ENCODE measurements around the gene CCR8.
A peak's percentile ranks its signal among the peaks of the same experiment; 100 is the strongest.

CCR8 gene

GRCh38 chr3:39286771-39287170, 42.7 kb upstream of the CCR8 start:
- no peak overlapping the region for H3K27ac ChIP-seq
- TF ChIP-seq CTCF (IDR thresholded peaks at IDR 0.05) (no peak), ZFX (IDR thresholded peaks at IDR 0.05; ENCODE audit: borderline replicate concordance) (no peak)

- H3K27ac ChIP-seq = no peak overlapping the region
- TF ChIP-seq CTCF (IDR thresholded peaks at IDR 0.05) (no peak), ZFX (IDR thresholded peaks at IDR 0.05; ENCODE audit: borderline replicate concordance) (no peak)
Measured at GRCh38 chr3:39287216-39288164, 42.0 kb upstream of the CCR8 start.

DNA sequence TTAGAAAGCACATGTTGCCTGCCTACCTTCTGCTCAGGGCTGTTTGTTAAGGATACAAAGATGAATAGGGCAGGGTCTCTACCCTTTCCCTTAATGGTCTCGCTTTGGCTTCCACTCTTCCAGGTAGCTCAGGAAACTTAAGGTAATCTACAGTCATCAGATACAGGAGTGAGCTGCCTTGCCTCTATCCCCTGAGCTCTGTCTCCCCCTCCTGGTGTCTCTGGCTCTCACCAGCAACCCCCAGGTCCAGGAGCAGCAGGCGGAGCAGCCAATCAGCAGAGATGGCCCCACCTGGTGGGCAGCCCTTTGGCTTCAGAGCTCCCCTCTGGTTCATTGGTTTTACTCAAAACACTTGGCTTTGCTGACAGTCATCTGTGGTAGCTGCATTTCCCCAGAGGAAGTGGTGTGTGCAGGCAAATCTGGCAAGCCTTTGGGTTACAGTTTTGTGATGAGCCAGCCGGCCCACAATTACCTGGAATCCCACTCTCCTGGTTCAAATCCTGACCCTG, 41.2 kb upstream of the CCR8 start:
- no peak overlapping the region for H3K27ac ChIP-seq
- TF ChIP-seq CTCF (IDR thresholded peaks at IDR 0.05) (peak; percentile 93), ZFX (IDR thresholded peaks at IDR 0.05; ENCODE audit: borderline replicate concordance) (no peak)

GRCh38 chr3:39289107-39289506, 40.4 kb upstream of the CCR8 start:
- H3K27ac ChIP-seq = no peak overlapping the region
- TF ChIP-seq CTCF (IDR thresholded peaks at IDR 0.05) = no peak
- no peak for TF ChIP-seq ZFX (IDR thresholded peaks at IDR 0.05; ENCODE audit: borderline replicate concordance)

DNA sequence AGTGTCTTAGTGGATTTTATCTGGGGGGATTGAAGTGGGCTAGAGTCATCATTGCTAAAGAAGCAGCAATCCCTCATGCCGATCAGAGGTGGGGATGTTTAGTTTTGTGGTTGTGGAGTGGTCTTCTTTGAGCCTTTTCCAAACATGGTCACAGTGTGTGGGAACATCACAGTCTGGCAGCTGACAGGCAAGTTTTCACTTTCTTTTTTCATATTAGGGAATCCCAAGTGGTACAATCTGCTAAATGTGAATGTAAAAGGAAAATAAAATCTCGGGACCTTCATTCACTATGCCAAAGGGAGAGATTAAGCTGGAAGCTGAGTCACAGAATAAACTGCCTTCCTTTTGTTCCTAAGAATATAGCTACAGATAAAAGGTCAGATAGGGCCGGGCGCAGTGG, 39.3 kb upstream of the CCR8 start:
- no peak for TF ChIP-seq ZFX (IDR thresholded peaks at IDR 0.05; ENCODE audit: borderline replicate concordance)
- TF ChIP-seq CTCF (IDR thresholded peaks at IDR 0.05) = no peak
- no peak overlapping the region for H3K27ac ChIP-seq

GRCh38 chr3:39291903-39292329, 37.6 kb upstream of the CCR8 start:
- no peak overlapping the region for H3K27ac ChIP-seq
- peak; percentile 95 for TF ChIP-seq CTCF (IDR thresholded peaks at IDR 0.05)
- no peak for TF ChIP-seq ZFX (IDR thresholded peaks at IDR 0.05; ENCODE audit: borderline replicate concordance)

DNA sequence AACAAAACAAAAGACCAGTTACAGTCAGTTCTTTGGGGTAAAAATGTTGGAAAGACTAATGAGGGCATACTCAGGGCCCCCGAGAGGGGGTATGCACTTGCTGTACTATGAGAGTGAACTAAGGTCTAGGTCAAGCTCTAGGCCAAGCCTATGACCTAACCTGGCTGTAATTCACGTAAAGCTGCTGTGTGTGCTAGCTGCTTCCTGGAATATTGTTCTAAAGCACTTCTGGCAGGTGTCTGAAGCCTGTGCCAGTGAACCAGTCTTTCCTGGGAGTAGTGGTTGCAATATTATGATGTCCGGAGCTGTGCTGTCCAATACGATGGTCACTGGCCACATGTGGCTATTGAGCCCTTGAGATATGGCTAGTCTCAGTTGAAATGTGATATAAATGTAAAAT, 36.5 kb upstream of the CCR8 start:
- H3K27ac ChIP-seq = no peak overlapping the region
- TF ChIP-seq CTCF (IDR thresholded peaks at IDR 0.05) = no peak
- TF ChIP-seq ZFX (IDR thresholded peaks at IDR 0.05; ENCODE audit: borderline replicate concordance) = no peak

All from 22Rv1 (cell line).